ENCODE measurements around the gene SEC16A.

GRCh38 chr9:136398286-136398685, 84.6 kb downstream of the SEC16A start:
- TF ChIP-seq, protein P1, sequence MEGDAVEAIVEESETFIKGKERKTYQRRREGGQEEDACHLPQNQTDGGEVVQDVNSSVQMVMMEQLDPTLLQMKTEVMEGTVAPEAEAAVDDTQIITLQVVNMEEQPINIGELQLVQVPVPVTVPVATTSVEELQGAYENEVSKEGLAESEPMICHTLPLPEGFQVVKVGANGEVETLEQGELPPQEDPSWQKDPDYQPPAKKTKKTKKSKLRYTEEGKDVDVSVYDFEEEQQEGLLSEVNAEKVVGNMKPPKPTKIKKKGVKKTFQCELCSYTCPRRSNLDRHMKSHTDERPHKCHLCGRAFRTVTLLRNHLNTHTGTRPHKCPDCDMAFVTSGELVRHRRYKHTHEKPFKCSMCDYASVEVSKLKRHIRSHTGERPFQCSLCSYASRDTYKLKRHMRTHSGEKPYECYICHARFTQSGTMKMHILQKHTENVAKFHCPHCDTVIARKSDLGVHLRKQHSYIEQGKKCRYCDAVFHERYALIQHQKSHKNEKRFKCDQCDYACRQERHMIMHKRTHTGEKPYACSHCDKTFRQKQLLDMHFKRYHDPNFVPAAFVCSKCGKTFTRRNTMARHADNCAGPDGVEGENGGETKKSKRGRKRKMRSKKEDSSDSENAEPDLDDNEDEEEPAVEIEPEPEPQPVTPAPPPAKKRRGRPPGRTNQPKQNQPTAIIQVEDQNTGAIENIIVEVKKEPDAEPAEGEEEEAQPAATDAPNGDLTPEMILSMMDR (IDR thresholded peaks at IDR 0.05), result no peak
- no peak for TF ChIP-seq POLR2A (IDR thresholded peaks at IDR 0.05)

Data from body of pancreas (tissue), 4 donors.